HCT116 (cell line): ENCODE measurements around the gene BTF3. TPM values are rescaled to one million over a fixed set of nuclear protein-coding genes. Genes with fewer than 3 reads are reported as not detected.

Experiments used
- ATAC-seq: fragments of 200-7000 bp; cut with Tn5 transposase; 2 replicates; pipeline ENCODE4 v1.9.1; 2020; ENCODE audit warnings: mild to moderate bottlenecking, moderate library complexity
- BruUV-seq: library from RNA; stranded (reverse); fragments of 400-500 nt; replicated peaks from 2 replicates; lab custom pipeline; 2021; lab: Mats Ljungman, UMichigan
- CTCF ChIA-PET: fragments of 300-600 bp; sonication (Branson Sonifier 250); formaldehyde crosslinking; loops from one replicate; lab custom pipeline; 2021; ENCODE audit warnings: antibody characterized with exemption; lab: Charles Lee
- POLR2A ChIA-PET: fragments of 300-600, 350-600 bp; sonication (Branson Sonifier 250); formaldehyde crosslinking; loops from one replicate; lab custom pipeline; 2021; ENCODE audit warnings: antibody characterized with exemption; lab: Charles Lee
- RAD21 ChIA-PET, 2 experiments: fragments of 300-600 bp; sonication (Branson Sonifier 250); formaldehyde crosslinking; loops; one replicate each; lab custom pipeline; 2023; ENCODE audit warnings: low total read pairs in 2 of 2; ENCODE audit not compliant: uncharacterized antibody in 2 of 2, unreplicated experiment in 2 of 2, low non-redundant PET in 1 of 2; lab: Charles Lee
- DNase-seq: peaks from one replicate; pipeline ENCODE4 v3.0.0-alpha.2; 2010; ENCODE audit warnings: low read depth, low spot score
- H2AFZ ChIP-seq: fragments of 200-600 bp; shearing (Covaris generic), sonication (generic); 2 replicates; pipeline ENCODE4 v1.6.1; 2017; ENCODE audit warnings: low read depth, mixed run types, mixed read lengths, antibody characterized with exemption, low read length; ENCODE audit not compliant: poor library complexity, severe bottlenecking
- H3K27ac ChIP-seq: 2 replicates; pipeline ENCODE4 v1.5.1; 2012; ENCODE audit warnings: low read depth, low read length
- H3K27me3 ChIP-seq: fragments of 200-600 bp; sonication (generic); 2 replicates; pipeline ENCODE4 v1.6.1; 2016; ENCODE audit warnings: mixed run types, low read length, mixed read lengths; ENCODE audit not compliant: insufficient read depth
- H3K36me3 ChIP-seq, 2 experiments: fragments of 200-500 bp in 1 of 2; fragments of 200-600 bp in 1 of 2; sonication (Bioruptor generic) in 1 of 2; sonication (generic) in 1 of 2; 2 replicates each; pipeline versions ENCODE4 v1.5.1 to v1.6.1; 2014 to 2016; ENCODE audit warnings: low read length in 2 of 2, inconsistent platforms in 1 of 2, mixed read lengths in 1 of 2, mixed run types in 1 of 2; ENCODE audit not compliant: insufficient read depth in 2 of 2, control insufficient read depth in 1 of 2
- H3K4me1 ChIP-seq, 2 experiments: fragments of 200-600 bp in 1 of 2; sonication (generic) in 1 of 2; 2 replicates each; pipeline versions ENCODE4 v1.5.1 to v1.6.1; 2012 to 2017; ENCODE audit warnings: low read length in 2 of 2, inconsistent platforms in 1 of 2, mild to moderate bottlenecking in 1 of 2, mixed read lengths in 1 of 2, mixed run types in 1 of 2, moderate library complexity in 1 of 2; ENCODE audit not compliant: insufficient read depth in 2 of 2, control insufficient read depth in 1 of 2
- H3K4me2 ChIP-seq: fragments of 200-600 bp; sonication (generic); 2 replicates; pipeline ENCODE4 v1.6.1; 2017; ENCODE audit warnings: mixed run types, low read length, mixed read lengths
- H3K4me3 ChIP-seq, 2 experiments: fragments of 200-600 bp in 1 of 2; sonication (generic) in 1 of 2; replicated peaks in 1 of 2; 2 replicates each; pipeline ENCODE4 v1.5.1; 2011 to 2016; ENCODE audit warnings: low read length in 2 of 2, control low read depth in 1 of 2, low read depth in 1 of 2, mild to moderate bottlenecking in 1 of 2, mixed read lengths in 1 of 2, mixed run types in 1 of 2
- H3K79me2 ChIP-seq: fragments of 200-600 bp; sonication (generic); 2 replicates; pipeline ENCODE4 v1.6.1; 2017; ENCODE audit warnings: mild to moderate bottlenecking, mixed run types, low read length, moderate library complexity, mixed read lengths; ENCODE audit not compliant: insufficient read depth
- H3K9ac ChIP-seq: fragments of 200-600 bp; sonication (generic); 2 replicates; pipeline ENCODE4 v1.6.1; 2016; ENCODE audit warnings: low read length, mixed read lengths
- H3K9me2 ChIP-seq: fragments of 200-600 bp; sonication (generic), shearing (Covaris generic); 2 replicates; pipeline ENCODE4 v1.6.1; 2017; ENCODE audit warnings: mixed run types, mild to moderate bottlenecking, moderate library complexity; ENCODE audit not compliant: insufficient read depth
- H3K9me3 ChIP-seq, 2 experiments: fragments of 200-500 bp in 1 of 2; fragments of 200-600 bp in 1 of 2; sonication (Bioruptor generic) in 1 of 2; sonication (generic) in 1 of 2; 2 replicates each; pipeline ENCODE4 v1.6.1; 2014 to 2017; ENCODE audit warnings: low read length in 2 of 2, mixed read lengths in 2 of 2, inconsistent platforms in 1 of 2, low read depth in 1 of 2, mild to moderate bottlenecking in 1 of 2, mixed run types in 1 of 2, moderate library complexity in 1 of 2; ENCODE audit not compliant: control insufficient read depth in 1 of 2, insufficient read depth in 1 of 2
- H4K20me1 ChIP-seq: fragments of 200-600 bp; sonication (generic), shearing (Covaris generic); 2 replicates; pipeline ENCODE4 v1.6.1; 2017; ENCODE audit warnings: mixed run types, mild to moderate bottlenecking, moderate library complexity; ENCODE audit not compliant: insufficient read depth
- ATF3 ChIP-seq: IDR thresholded peaks from 2 replicates; pipeline ENCODE4 v1.6.1; 2012
- CBX3 ChIP-seq: IDR thresholded peaks from 2 replicates; pipeline ENCODE4 v1.6.1; 2012; ENCODE audit warnings: low read depth
- CEBPB ChIP-seq: IDR thresholded peaks from 2 replicates; pipeline ENCODE4 v1.6.1; 2012; ENCODE audit warnings: low read depth
- CTCF ChIP-seq, 3 experiments: fragments of 200-600 bp in 1 of 3; sonication (generic) in 1 of 3; IDR thresholded peaks in 2 of 3; conservative IDR thresholded peaks in 1 of 3; 2 replicates each; pipeline ENCODE4 v1.5.1; 2012 to 2017; ENCODE audit warnings: low read depth in 2 of 3, low read length in 2 of 3, antibody characterized with exemption in 1 of 3, borderline replicate concordance in 1 of 3, control low read depth in 1 of 3, mild to moderate bottlenecking in 1 of 3, mixed read lengths in 1 of 3, mixed run types in 1 of 3, moderate library complexity in 1 of 3; ENCODE audit not compliant: insufficient read depth in 1 of 3
- EGR1 ChIP-seq: IDR thresholded peaks from 2 replicates; pipeline ENCODE4 v1.6.1; 2012; ENCODE audit warnings: low read depth
- ELF1 ChIP-seq: IDR thresholded peaks from 2 replicates; pipeline ENCODE4 v1.6.1; 2012; ENCODE audit warnings: low read depth, borderline replicate concordance
- EZH2 ChIP-seq: fragments of 200-600 bp; sonication (generic); IDR thresholded peaks from 2 replicates; pipeline ENCODE4 v1.6.1; 2017; ENCODE audit warnings: antibody characterized with exemption, mixed run types
- EZH2phosphoT487 ChIP-seq: fragments of 200-600 bp; IDR thresholded peaks from 2 replicates; pipeline ENCODE4 v1.6.1; 2018; ENCODE audit warnings: antibody characterized with exemption, borderline replicate concordance
- FOSL1 ChIP-seq: IDR thresholded peaks from 2 replicates; pipeline ENCODE4 v1.6.1; 2012; ENCODE audit warnings: low read depth
- JUND ChIP-seq: IDR thresholded peaks from 2 replicates; pipeline ENCODE4 v1.6.1; 2012
- MAX ChIP-seq: IDR thresholded peaks from 2 replicates; pipeline ENCODE4 v1.6.1; 2012
- POLR2A ChIP-seq: IDR thresholded peaks from 2 replicates; pipeline ENCODE4 v1.7.0; 2011; ENCODE audit warnings: borderline replicate concordance; ENCODE audit not compliant: insufficient read depth, insufficient read length; ENCODE audit errors: extremely low read depth
- POLR2AphosphoS5 ChIP-seq: IDR thresholded peaks from 2 replicates; pipeline ENCODE4 v1.6.1; 2011; ENCODE audit warnings: mild to moderate bottlenecking, low read depth, low read length, moderate library complexity
- RAD21 ChIP-seq: IDR thresholded peaks from 2 replicates; pipeline ENCODE4 v1.6.1; 2012; ENCODE audit warnings: low read depth, mild to moderate bottlenecking
- REST ChIP-seq: IDR thresholded peaks from 2 replicates; pipeline ENCODE4 v1.6.1; 2012; ENCODE audit warnings: low read depth
- SIN3A ChIP-seq: IDR thresholded peaks from 2 replicates; pipeline ENCODE4 v1.6.1; 2012; ENCODE audit warnings: low read depth
- SP1 ChIP-seq: IDR thresholded peaks from 2 replicates; pipeline ENCODE4 v1.6.1; 2012; ENCODE audit warnings: low read depth
- SRF ChIP-seq: IDR thresholded peaks from 2 replicates; pipeline ENCODE4 v1.6.1; 2012; ENCODE audit warnings: low read depth
- TCF7L2 ChIP-seq: IDR thresholded peaks from 2 replicates; pipeline ENCODE4 v1.7.0; 2011; ENCODE audit warnings: borderline replicate concordance, inconsistent platforms; ENCODE audit not compliant: insufficient read depth, insufficient read length; ENCODE audit errors: extremely low read depth
- YY1 ChIP-seq: IDR thresholded peaks from 2 replicates; pipeline ENCODE4 v1.6.1; 2011; ENCODE audit warnings: low read length, low read depth, moderate library complexity, mild to moderate bottlenecking; ENCODE audit not compliant: insufficient replicate concordance; ENCODE audit errors: extremely low read depth
- ZFX ChIP-seq: fragments of 450-650 bp; IDR thresholded peaks from 2 replicates; pipeline ENCODE4 v1.6.1; 2017
- ZNF274 ChIP-seq: fragments of 200-500 bp; sonication (Bioruptor generic); IDR thresholded peaks from 2 replicates; pipeline ENCODE4 v1.6.1; 2014; ENCODE audit warnings: mild to moderate bottlenecking, low read depth, low read length, inconsistent platforms
- intact Hi-C: fragments of 100-400 bp; cut with micrococcal nuclease; formaldehyde crosslinking; loops from 2 replicates; pipeline ENCODE4 v1.10.0; 2022
- total RNA-seq: library from RNA; stranded (reverse); gene quantifications from one replicate; pipeline ENCODE4 v1.2.1, GENCODE V29; 2021; ENCODE audit not compliant: unreplicated experiment

The BTF3 gene
- total RNA-seq, 1 experiment from 2014 or later = 868 TPM

- ChIA-PET RAD21 (no interaction called here), CTCF (interaction anchor here (0.8 to 3.1 kb wide), 7 partner anchors 9 to 281 kb away, joined by 3 to 14 read pairs (median 5); no protein-coding TSS in a partner anchor), POLR2A (interaction anchor here (0.7 to 1.7 kb wide), 3 partner anchors 10 to 13 kb away, joined by 3 to 6 read pairs (median 5); no protein-coding TSS in a partner anchor)
- peak; percentile 31 for ATAC-seq
- H3K9me3 ChIP-seq = no peaks in the 10 kb centered on the region
- no TSS peak for BruUV-seq
- H3K4me3 ChIP-seq = peak overlapping the region; percentile 90 to 95
- peaks cover 20% of the 10 kb centered on the region; the same call in 1 of the 2 replicates for H4K20me1 ChIP-seq
- peak overlapping the region; percentile 91 for H3K27ac ChIP-seq
- peak overlapping the region; percentile 86 for H3K4me2 ChIP-seq
- no peaks in the 10 kb centered on the region for H3K27me3 ChIP-seq
- H3K36me3 ChIP-seq = peaks cover 10 to 20% of the 10 kb centered on the region in 2 experiments; a peak in 3 of 4 replicates
- peaks cover 10 to 26% of the 10 kb centered on the region in 2 experiments for H3K4me1 ChIP-seq
- peak; percentile 79 for DNase-seq
- intact Hi-C loops = no loop called here
- H2AFZ ChIP-seq = no peak overlapping the region
- no peaks in the 10 kb centered on the region for H3K9me2 ChIP-seq
- peaks cover 48% of the 10 kb centered on the region for H3K79me2 ChIP-seq
- H3K9ac ChIP-seq = peak overlapping the region; percentile 99
- TF ChIP-seq EGR1 (no peak), CEBPB (peak; percentile 82), REST (no peak), CTCF (IDR thresholded peaks at IDR 0.05 in 2 of 3, conservative IDR thresholded peaks at IDR 0.05 in 1 of 3; ENCODE audit: borderline replicate concordance in 1 of 3, insufficient read depth in 1 of 3, low read depth in 2 of 3, low read length in 2 of 3) (peak; percentile 40 to 69 (median 57)), POLR2AphosphoS5 (no peak; the same call in none of the 2 replicates), SP1 (peak; percentile 65), JUND (no peak), RAD21 (peak; percentile 35), ZNF274 (no peak), EZH2phosphoT487 (no peak), MAX (no peak; the same call in 1 of the 2 replicates), ATF3 (no peak), CBX3 (peak; percentile 85), SIN3A (0 out of 2 replicates have a peak, but pooled peaks have one; percentile 38), TCF7L2 (no peak), ZFX (no peak), ELF1 (peak; percentile 38; the same call in 1 of the 2 replicates), FOSL1 (no peak; the same call in 1 of the 2 replicates), YY1 (peak; percentile 82), POLR2A (no peak), SRF (0 out of 2 replicates have a peak, but pooled peaks have one; percentile 29), EZH2 (no peak)
Observed at GRCh38 chr5:73496984-73497457, 1.2 kb upstream of the BTF3 start.
